Measurements from ENCODE around the gene LYRM4.

LYRM4 gene

GRCh38 chr6:5158180-5158579 is 102.6 kb downstream of the LYRM4 start:
- Histone ChIP-seq H3K4me1 (ENCODE audit: low read length) (no peaks in the 10 kb centered on the region), H4K20me1 (ENCODE audit: insufficient read depth, low read length) (no peaks in the 10 kb centered on the region), H3K4me2 (ENCODE audit: low read length) (no peak overlapping the region), H3K9me3 (ENCODE audit: insufficient read depth, low read length) (no peaks in the 10 kb centered on the region), H3K4me3 (ENCODE audit: low read length) (no peak overlapping the region), H3K27ac (ENCODE audit: low read length) (no peak overlapping the region), H3K9ac (ENCODE audit: low read length) (no peak overlapping the region), H3K36me3 (replicated peaks; ENCODE audit: low read depth, low read length) (no peaks in the 10 kb centered on the region), H3K79me2 (ENCODE audit: low read length) (no peaks in the 10 kb centered on the region), H2AFZ (ENCODE audit: low read depth, low read length) (no peak overlapping the region), H3K27me3 (ENCODE audit: low read depth, low read length) (no peaks in the 10 kb centered on the region)
- no peak for TF ChIP-seq CTCF (IDR thresholded peaks at IDR 0.05; ENCODE audit: low read depth, low read length)

GRCh38 chr6:5157621-5158138 is 103.1 kb downstream of the LYRM4 start:
- Histone ChIP-seq H3K79me2 (ENCODE audit: low read length) (no peaks in the 10 kb centered on the region), H3K9me3 (ENCODE audit: insufficient read depth, low read length) (no peaks in the 10 kb centered on the region), H3K4me1 (ENCODE audit: low read length) (no peaks in the 10 kb centered on the region), H3K4me3 (ENCODE audit: low read length) (no peak overlapping the region), H3K27me3 (ENCODE audit: low read depth, low read length) (no peaks in the 10 kb centered on the region), H3K27ac (ENCODE audit: low read length) (no peak overlapping the region), H4K20me1 (ENCODE audit: insufficient read depth, low read length) (no peaks in the 10 kb centered on the region), H2AFZ (ENCODE audit: low read depth, low read length) (no peak overlapping the region), H3K9ac (ENCODE audit: low read length) (no peak overlapping the region), H3K4me2 (ENCODE audit: low read length) (no peak overlapping the region), H3K36me3 (replicated peaks; ENCODE audit: low read depth, low read length) (no peaks in the 10 kb centered on the region)
- TF ChIP-seq CTCF (IDR thresholded peaks at IDR 0.05; ENCODE audit: low read depth, low read length) = no peak
- TF ChIP-seq EZH2phosphoT487 (IDR thresholded peaks at IDR 0.05; ENCODE audit: low read depth) = no peak

GRCh38 chr6:5156627-5157026 is 104.1 kb downstream of the LYRM4 start:
- no peaks in the 10 kb centered on the region for H4K20me1 ChIP-seq (ENCODE audit: insufficient read depth, low read length)
- no peak overlapping the region for H3K27ac ChIP-seq (ENCODE audit: low read length)
- H3K4me3 ChIP-seq (ENCODE audit: low read length) = no peak overlapping the region
- TF ChIP-seq EZH2phosphoT487 (IDR thresholded peaks at IDR 0.05; ENCODE audit: low read depth) (no peak), CTCF (IDR thresholded peaks at IDR 0.05; ENCODE audit: low read depth, low read length) (no peak)
- no peaks in the 10 kb centered on the region for H3K4me1 ChIP-seq (ENCODE audit: low read length)
- no peak overlapping the region for H3K9ac ChIP-seq (ENCODE audit: low read length)
- H3K36me3 ChIP-seq (replicated peaks; ENCODE audit: low read depth, low read length) = no peaks in the 10 kb centered on the region
- no peak overlapping the region for H2AFZ ChIP-seq (ENCODE audit: low read depth, low read length)
- no peaks in the 10 kb centered on the region for H3K27me3 ChIP-seq (ENCODE audit: low read depth, low read length)
- no peaks in the 10 kb centered on the region for H3K9me3 ChIP-seq (ENCODE audit: insufficient read depth, low read length)
- no peaks in the 10 kb centered on the region for H3K79me2 ChIP-seq (ENCODE audit: low read length)
- H3K4me2 ChIP-seq (ENCODE audit: low read length) = no peak overlapping the region

GRCh38 chr6:5155906-5156305 is 104.8 kb downstream of the LYRM4 start:
- no peak overlapping the region for H3K4me3 ChIP-seq (ENCODE audit: low read length)
- no peaks in the 10 kb centered on the region for H3K9me3 ChIP-seq (ENCODE audit: insufficient read depth, low read length)
- no peak overlapping the region for H2AFZ ChIP-seq (ENCODE audit: low read depth, low read length)
- H3K9ac ChIP-seq (ENCODE audit: low read length) = no peak overlapping the region
- no peak overlapping the region for H3K27ac ChIP-seq (ENCODE audit: low read length)
- H4K20me1 ChIP-seq (ENCODE audit: insufficient read depth, low read length) = no peaks in the 10 kb centered on the region
- no peaks in the 10 kb centered on the region for H3K79me2 ChIP-seq (ENCODE audit: low read length)
- no peaks in the 10 kb centered on the region for H3K27me3 ChIP-seq (ENCODE audit: low read depth, low read length)
- H3K4me1 ChIP-seq (ENCODE audit: low read length) = no peaks in the 10 kb centered on the region
- no peak overlapping the region for H3K4me2 ChIP-seq (ENCODE audit: low read length)
- no peaks in the 10 kb centered on the region for H3K36me3 ChIP-seq (replicated peaks; ENCODE audit: low read depth, low read length)
- TF ChIP-seq CTCF (IDR thresholded peaks at IDR 0.05; ENCODE audit: low read depth, low read length) (no peak), EZH2phosphoT487 (IDR thresholded peaks at IDR 0.05; ENCODE audit: low read depth) (no peak)
